Measurements from ENCODE around the gene OLA1.
"Not testable (repeated sequence)": the region's sequence is repeated elsewhere in the genome, so short reads cannot be mapped to it uniquely, and the experiment has no call there.

Gene OLA1

DNA sequence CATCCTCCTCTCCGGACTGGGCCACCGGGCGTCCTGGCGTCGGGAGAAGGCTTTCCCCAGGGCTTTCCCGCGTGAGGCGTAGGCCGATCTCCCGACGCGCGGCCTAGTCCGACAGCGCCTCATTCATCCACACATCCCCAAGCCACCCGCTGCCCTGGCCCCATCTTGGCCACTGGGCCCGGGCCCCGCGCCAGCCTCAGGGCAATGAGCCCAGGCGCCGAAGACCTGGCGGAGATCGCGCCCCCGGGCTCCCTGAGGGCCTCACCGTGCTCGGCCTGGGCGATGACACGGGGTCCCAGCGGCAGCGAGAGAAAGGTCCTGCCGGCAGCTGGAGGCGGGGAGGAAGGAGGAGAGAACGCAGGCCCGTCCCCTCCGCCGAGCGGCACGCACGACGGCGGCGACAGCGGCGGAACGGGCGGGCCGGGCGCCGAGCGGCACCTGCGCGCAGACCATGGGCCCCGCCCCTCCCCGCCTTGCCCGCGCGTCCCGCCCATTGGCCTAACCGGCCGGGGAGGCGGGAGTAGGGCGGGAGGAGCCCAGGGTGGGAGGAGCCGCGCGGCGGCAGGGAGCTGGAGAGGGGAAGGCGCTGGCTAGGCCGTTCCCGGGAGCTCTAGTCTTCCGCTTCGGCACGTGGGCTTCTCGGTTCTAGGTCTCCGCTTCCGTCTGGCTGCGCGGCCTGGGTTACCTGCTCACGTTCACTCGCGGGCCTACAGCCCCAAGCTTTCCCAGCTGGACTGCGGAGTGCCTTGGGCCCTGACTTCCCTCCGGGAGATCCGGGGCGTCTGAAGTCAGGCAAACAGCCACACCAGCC, at the start of gene OLA1:
Gene OLA1 (minus strand): TSS at position 346 of the 811 bp plus-strand sequence. CDS start 1,717 bp downstream, outside the sequence.
- peak; percentile 92 to 96 for DNase-seq

- DNase-seq = no peak
Measured at GRCh38 chr2:174292908-174293307, 44.6 kb upstream of the OLA1 start.

DNA sequence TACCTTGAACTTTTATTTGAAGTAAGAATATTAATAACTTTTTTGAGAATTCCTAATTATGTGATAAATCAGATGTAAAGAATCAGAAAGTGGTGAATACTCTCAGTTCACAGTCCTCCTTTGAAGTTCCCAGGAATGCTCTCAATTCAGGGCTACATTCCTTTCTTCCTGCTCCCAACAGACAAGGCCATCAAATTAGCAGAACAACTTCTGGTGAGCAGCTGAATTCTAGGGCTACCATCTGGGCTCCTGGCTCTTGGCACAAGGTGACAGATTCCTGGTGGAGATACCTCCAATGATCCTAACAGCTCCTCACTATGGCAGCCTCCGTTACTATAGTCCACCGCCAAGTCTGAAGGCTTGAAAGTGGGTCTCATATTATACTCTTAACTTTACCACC, 37.8 kb upstream of the OLA1 start:
- no peak for DNase-seq

- DNase-seq = no peak
Measured at GRCh38 chr2:174282441-174282840, 34.1 kb upstream of the OLA1 start.

- no peak for DNase-seq
Measured at GRCh38 chr2:174281736-174282135, 33.4 kb upstream of the OLA1 start.

GRCh38 chr2:174280596-174280995, 32.3 kb upstream of the OLA1 start:
- no peak for DNase-seq

GRCh38 chr2:174270263-174270662, 21.9 kb upstream of the OLA1 start:
- not testable (repeated sequence) for DNase-seq

DNA sequence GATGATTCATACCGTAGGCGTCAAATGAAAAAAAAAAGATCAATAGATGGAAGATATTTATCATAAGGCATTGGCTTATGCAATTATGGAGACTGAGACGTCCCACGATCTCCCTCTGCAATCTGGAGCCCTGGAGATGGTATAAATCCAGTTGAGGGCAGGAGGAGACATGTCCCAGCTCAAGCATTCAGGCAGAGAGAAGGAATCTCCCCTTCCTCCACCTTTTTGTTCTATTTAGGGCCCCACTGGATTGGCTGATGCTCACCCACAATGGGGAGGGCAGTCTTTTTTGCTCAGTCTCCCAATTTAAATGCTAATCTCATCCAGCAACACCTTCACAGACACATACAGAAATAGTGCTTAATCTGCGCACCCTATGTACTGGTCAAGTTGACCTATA, 18.0 kb upstream of the OLA1 start:
- no peak for DNase-seq

DNA sequence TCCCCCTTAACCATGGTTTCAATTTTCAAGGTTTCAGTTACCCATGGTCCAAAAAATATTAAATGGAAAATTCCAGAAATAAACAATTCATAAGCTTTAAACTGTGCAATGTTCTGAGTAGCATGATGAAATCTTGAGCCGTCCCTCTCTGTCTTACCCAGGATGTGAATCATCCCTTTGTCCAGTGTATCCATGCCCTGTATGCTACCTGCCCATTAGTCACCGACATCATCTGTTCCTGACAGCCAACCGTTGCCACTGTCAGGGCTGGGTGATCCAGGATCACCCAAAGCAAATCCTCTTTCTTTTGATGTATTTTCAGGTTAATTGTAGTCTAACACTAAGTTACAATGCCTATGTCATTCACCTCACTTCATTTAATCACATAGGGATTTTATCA, 15.7 kb upstream of the OLA1 start:
- DNase-seq = no peak

DNA sequence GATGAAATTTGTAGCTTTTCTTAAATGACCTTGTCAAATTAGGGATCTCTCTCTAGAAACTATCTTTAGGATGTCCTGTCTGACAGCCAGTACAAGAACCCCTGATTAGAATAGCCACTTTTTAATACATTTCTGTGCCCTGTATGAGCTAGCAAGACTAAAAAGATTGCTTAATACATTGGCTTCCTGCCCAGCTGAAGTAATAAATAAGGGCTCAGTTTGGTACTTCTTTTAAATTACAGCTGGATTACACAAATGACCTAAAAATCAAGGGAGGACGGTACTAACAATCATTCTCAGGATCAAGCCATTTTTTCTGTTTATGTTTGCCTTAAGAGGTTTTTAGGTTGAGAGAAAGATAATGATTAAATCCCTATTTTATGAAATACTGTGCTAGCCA, 11.6 kb upstream of the OLA1 start:
- no peak for DNase-seq

DNA sequence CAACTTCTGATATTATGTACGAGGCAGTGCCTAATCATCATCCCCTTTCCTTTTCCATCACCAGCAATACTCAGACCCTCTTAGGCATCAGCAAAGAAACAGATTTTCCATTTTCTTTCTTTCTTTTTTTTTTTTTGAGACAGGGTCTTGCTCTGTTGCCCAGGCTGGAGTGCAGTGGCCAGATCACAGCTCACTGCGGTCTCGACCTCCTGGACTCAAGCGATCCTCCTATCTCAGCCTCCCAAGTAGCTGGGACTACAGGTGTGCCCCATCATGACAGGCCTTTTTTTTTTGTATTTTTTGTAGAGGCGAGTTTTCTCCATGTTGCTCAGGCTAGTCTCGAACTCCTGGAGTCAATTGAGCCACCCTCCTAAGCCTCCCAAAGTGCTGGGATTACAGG, 5.9 kb upstream of the OLA1 start:
- DNase-seq = no peak

- DNase-seq = no peak
Measured at GRCh38 chr2:174248998-174249592, 763 bp upstream of the OLA1 start.

- peak in 1 of 2 donors; percentile 7 for DNase-seq
Measured at GRCh38 chr2:174247474-174248186, 702 bp downstream of the OLA1 start.

DNA sequence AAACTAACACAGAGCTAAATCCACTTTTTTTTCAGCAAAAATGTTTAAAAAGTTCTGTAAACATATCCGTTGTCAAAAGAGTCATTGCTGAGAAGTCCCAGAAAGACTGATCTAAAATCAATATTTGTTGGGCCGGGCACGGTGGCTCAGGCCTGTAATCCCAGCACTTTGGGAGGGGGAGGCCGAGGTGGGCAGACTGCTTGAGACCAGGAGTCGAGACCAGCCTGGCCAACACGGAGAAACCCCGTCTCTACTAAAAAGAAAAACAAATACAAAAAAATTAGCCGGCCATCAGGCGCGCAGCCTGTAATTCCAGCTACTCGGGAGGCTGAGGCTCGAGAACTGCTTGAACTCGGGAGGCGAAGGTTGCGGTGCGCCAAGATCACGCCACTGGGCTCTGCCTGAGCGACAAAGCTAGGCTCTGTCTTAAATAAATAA, 1.4 kb downstream of the OLA1 start:
- no peak for DNase-seq

- DNase-seq = not testable (repeated sequence)
Measured at GRCh38 chr2:174245628-174246027, 2.7 kb downstream of the OLA1 start.

DNA sequence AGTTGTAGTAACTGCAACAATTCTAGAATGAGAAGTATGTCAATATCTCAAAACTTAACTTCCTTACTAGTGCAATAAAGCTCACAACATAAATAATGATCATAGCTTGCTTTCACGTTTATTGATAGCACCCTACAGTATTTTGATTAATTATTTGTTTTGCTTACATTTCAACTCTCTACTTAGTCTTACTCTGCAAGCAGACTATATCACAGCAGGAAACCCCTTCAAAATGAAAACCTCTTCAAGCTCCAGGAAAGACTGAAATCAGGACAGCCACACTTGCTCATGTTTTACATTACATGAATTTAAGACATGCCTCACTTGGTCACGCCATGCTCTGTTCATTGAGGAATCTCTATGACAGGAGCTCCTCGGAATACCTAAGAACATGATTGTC, 3.3 kb downstream of the OLA1 start:
- no peak for DNase-seq

DNA sequence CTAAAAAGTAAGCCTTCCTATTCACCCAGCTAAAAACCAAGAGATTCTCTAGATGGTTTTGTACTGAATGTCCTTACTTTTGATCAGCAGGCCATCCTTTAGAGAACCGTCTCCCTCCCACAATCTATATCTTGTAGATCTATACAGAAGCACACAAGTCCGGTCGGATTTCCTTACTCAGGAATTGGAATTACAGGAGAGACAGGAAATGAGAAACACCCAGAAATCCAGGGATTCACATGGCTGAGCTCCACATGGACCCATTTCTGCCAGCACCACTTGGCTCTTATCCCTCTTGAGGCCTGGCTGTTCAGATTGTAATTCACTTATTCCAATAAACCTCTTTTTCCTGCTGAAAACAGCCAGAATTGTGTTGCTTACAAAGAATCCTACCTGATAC, 4.5 kb downstream of the OLA1 start:
- DNase-seq = no peak

- no peak for DNase-seq
Measured at GRCh38 chr2:174240097-174240496, 8.2 kb downstream of the OLA1 start.

GRCh38 chr2:174236429-174236828, 11.9 kb downstream of the OLA1 start:
- no peak for DNase-seq

DNA sequence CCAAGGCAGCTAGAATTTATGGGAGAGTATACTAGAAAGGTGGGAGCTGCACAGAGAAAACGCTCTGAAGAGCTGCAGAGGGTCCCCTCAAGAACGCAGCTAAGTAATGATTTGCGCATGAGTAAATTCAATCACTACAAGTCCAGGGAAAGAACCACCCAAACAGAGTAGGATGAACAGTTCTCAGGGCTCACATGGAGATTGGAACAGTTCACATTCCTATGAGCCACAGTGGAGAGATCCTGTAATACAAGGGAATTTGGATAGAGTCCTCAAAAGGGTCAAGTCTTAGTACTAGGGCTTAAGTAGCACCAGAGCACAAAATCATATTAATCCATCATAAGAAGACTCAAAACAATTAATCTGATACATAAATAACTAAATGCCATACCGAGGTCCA, 12.7 kb downstream of the OLA1 start:
- no peak for DNase-seq

GRCh38 chr2:174233771-174234275, 14.5 kb downstream of the OLA1 start:
- DNase-seq = no peak

GRCh38 chr2:174227748-174228147, 20.6 kb downstream of the OLA1 start:
- DNase-seq = no peak

DNA sequence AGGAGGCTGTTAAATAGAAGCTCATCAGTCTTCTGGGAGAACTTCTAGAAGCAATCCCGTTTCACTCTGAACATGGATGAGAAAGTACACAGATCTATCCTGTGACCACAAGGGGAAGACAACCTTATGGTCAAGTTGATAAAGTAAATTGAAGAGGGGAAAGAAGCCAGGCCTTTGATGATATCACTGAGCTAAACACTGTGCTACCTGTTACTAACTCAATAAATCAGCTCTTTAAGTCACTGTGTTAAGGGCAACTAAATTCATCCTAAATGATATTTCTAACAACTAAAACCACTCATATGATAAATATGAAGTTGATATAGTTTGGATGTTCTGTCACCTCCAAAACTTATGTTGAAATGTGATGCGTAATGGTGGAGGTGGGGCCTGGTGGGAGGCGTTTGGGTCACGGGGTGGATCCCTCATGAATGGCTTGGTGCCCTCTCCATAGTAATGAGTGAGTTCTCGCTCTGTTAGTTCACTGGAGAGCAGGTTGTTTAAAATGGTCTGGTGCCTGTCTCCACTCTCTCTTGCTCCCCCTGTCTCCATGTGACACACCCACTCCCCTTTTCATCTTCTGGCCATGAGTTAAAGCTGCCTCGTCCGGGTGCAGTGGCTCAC, 23.6 kb downstream of the OLA1 start:
- DNase-seq = no peak
